Astrocyte (in vitro differentiated cells and primary cell): ENCODE data around the gene FASLG.

Experiments used
- CTCF ChIP-seq: IDR thresholded peaks from 2 replicates; pipeline ENCODE4 v1.5.1; 2011; ENCODE audit warnings: low read depth, mild to moderate bottlenecking, inconsistent platforms, low read length, moderate library complexity; ENCODE audit not compliant: insufficient read depth
- EZH2 ChIP-seq: IDR thresholded peaks from 2 replicates; pipeline ENCODE4 v1.6.1; 2012; ENCODE audit warnings: mild to moderate bottlenecking, low read length, inconsistent platforms; ENCODE audit not compliant: insufficient read depth

GRCh38 chr1:172657586-172657985, 1.3 kb upstream of the FASLG start:
- no peak for TF ChIP-seq CTCF
- no peak for TF ChIP-seq EZH2
